GM19395 (cell line): ENCODE measurements around the gene FAM171A2.

Experiments used
- ATAC-seq: cut with Tn5 transposase; IDR thresholded peaks from one replicate; pipeline ENCODE4 v1.9.1; 2021; ENCODE audit warnings: mild to moderate bottlenecking, moderate library complexity; ENCODE audit not compliant: unreplicated experiment

The FAM171A2 gene

DNA sequence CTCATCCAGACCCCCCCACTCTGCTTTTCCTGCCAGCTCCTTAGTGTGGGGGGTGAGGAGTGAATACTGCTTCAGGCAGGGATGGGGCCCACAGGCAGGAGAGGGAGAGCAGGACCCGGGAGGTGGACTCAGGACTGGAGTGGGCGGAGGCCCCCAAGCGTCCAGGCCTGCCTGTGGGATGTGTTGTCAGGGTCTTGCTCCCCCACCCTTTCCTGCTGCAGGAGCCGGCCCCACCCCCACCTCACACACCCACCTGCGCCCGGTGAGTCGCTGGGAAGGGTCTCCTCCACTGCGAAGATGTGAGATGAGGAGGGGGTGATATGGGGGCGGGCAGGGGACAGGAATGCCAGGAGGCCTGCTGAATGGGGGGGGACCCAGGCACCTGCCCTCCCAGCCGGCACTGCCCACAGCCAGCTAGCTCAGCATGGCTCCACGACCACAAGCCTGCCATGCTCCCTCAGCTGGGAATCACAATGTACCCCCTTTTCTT is 1.1 kb downstream of the FAM171A2 start:
- no peak for ATAC-seq

GRCh38 chr17:44361292-44362260 is 2.1 kb downstream of the FAM171A2 start:
- no peak for ATAC-seq

- ATAC-seq = no peak
Measured at GRCh38 chr17:44360826-44361225, 2.8 kb downstream of the FAM171A2 start.

DNA sequence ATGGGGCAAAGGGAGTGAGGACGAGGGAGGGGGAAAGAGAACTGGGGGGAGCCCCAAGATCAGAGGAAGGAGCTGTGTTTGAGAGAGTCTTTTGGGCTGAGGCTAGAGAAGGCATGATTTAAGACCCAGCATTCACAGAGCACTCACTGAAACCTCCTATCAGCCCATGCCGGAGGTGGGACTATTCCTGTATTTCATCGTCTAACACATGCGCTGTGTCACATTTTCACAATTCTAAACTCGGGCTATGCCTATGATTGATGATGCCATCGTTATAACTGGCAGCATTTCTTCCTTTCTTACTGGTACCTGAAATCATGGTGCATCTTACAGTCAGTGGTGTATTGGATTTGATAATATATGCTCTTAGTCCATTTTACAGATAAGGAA is 3.5 kb downstream of the FAM171A2 start:
- no peak for ATAC-seq

GRCh38 chr17:44359458-44360143 is 4.1 kb downstream of the FAM171A2 start:
- no peak for ATAC-seq

DNA sequence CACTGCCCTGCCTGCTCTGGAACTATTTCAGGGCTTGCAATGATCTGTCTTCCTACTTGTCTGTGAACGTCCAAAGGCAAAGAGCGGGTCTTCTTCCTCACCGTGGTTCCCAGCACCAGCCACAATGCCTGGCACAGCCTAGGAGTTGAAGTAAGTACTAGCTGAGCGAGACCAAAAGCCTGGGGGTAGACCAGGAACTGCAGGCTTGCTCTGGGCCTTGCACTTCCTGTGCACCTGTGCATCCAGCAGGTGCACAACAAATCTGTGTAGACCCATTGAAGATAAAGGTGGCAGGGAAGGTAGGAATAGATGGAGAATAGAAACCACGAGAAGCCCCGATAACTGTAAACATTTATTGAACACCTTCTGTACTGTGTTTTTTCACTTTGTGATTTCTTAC is 4.6 kb downstream of the FAM171A2 start:
- no peak for ATAC-seq

DNA sequence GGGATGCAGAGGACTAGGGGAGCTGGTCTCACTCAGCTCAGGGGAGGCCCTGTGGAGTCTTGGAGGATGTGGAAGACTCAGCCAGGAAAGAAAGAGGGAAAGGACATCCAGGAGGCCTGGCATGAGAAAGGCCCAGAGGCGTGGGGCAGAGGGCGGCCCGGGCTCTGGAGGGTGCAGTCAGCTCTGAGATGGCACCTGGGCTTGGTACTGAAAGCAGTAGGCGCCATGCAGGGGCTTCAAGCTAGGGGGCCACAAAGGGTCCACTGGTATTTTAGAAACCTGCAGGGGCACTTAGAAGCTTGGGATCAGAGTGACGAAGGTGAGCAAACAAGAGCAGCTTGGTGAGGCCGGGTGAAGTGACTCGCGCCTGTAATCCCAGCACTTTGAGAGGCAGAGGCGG is 5.6 kb downstream of the FAM171A2 start:
- no peak for ATAC-seq

GRCh38 chr17:44356241-44356640 is 7.4 kb downstream of the FAM171A2 start:
- ATAC-seq = no peak

DNA sequence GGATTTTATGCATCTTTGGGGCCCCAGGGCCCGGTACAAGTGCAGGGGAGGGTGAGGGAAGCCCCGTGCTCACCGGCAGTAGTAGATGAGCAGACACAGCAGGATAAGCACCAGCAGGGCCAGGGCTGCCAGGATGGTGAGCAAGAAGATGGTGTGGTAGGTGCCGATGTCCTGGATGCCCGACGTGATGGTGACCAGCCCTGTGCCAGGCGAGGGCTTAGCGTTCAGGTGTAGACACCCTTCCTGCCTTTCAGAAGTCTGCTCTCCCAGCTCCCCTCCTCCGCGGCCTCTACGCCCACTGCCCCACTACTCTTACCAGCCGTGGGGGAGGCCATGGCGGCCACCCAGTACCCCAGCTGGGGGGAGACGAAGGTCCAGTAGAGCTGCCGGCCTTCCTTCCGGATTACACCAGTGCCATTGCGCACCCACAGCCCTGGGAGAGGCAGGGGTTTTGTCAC is 8.0 kb downstream of the FAM171A2 start:
- no peak for ATAC-seq

DNA sequence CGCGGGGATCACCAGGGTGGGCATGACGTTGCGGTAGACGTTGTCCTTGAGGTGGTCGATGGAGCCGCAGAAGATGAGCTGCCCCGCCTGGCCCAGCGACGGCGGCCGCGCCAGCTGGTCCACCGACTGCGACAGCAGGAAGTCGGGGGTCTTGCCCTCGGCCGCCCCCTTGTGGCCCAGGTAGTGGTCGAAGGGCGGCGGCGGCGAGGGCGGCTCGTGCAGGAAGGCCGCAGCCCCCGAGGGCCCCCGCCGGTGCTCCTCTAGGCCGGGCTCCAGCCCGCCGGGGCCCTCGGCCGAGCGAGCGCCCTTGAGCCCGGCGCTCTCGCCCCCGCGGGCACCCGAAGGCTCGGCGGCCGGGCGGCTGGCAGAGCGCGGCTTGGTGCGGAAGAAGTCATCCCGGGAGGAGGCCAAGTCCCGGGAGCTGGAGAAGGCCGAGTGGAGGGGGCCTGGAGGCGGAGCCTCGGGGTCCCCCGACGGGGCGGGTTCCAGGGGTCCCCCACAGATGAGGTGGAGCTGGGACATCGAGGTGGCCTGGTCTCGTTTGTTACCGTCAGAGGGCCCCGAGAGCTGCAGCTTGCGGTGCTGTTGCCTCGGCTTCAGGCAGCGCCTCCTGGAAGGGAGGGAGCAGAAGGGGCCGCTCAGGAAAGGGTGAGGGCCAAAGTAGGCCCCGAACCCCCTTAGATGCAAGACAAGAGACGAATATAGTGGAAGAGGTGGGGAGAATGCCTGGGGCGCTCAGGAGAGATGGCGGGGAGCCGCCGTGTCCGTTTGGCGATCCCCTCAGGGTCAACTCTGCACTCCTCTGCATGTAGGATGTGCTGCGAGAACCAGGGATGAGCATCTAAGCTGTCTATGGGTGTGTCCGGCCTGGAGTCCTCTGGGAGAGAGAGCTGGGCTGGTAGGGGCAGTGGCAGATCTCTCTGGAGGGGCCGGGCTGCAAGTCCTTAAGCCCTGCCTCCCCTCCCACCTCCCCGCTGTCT is 8.8 kb downstream of the FAM171A2 start:
- no peak for ATAC-seq

DNA sequence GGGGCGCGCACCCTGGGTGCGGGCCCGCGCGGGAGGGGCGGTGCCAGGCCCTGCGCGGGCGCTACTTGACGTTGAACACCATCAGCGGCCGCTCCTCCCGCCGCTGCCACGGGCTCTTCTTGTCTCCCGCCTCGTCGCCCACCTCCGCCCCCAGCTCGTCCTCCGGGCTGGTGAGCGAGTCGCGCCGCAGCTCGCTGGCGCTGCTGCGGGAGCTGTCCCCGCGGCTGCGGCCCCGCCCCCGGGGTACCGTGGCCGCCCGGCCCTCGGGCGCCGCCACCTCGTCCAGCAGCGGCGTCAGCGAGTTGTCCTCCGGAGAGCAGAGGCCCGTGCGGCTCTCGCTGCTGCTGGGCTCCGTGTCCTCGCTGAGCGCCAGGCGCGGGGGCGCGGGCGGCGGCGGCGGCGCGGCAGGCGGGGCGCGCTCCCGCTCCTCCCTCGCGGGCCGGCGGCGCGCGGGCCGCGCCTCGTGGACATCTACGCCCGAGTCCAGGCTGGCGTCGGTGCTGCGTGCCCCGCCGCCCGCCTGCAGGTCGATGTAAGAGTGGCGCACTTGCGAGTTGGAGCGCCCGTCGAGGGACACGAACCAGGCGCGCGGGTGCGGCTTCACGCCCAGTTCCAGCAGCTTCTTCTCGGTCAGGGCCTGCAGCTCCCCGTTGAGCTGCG is 9.9 kb downstream of the FAM171A2 start:
- ATAC-seq = no peak

DNA sequence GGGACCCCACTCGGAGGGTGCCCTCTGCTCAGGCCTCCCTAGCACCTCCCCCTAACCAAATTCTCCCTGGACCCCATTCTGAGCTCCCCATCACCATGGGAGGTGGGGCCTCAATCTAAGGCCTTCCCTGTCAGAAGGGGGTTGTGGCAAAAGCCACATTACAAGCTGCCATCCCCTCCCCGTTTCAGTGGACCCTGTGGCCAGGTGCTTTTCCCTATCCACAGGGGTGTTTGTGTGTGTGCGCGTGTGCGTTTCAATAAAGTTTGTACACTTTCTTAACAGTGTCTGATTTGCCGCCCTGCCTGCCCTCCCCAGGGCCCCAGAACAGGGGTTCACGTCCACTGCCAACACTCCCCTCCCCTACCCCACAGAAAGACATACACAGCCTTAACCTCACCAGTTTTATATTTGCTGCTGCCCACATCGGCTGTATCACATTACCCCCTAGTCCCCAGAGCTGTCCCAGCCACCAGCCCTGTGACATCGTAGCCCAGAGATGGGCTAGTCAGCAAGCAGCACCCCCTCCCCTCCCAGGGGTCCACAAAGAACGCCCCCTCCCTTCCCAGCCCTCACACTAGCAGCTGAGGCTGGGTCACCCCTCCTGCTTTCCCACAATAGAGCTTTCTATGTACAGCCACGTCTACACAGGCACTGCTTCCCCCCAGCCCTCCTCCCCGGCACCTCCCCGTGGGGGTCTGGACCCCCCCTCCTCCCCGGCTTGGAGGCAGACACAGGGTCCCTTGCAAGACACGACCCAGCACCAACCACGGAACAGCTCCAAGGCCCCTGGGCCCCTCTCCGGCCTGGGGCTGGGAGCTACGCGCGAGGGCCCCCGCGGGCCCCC is 10.6 kb downstream of the FAM171A2 start:
- ATAC-seq = no peak

GRCh38 chr17:44351961-44352827 is 11.5 kb downstream of the FAM171A2 start:
- ATAC-seq = no peak

GRCh38 chr17:44351464-44351863 is 12.2 kb downstream of the FAM171A2 start:
- ATAC-seq = no peak

- ATAC-seq = no peak
Measured at GRCh38 chr17:44350733-44351226, 12.9 kb downstream of the FAM171A2 start.

- ATAC-seq = no peak
Measured at GRCh38 chr17:44349553-44350070, 14.0 kb downstream of the FAM171A2 start.

GRCh38 chr17:44348988-44349364 is 14.7 kb downstream of the FAM171A2 start:
- no peak for ATAC-seq
